H1 (cell line): ENCODE results near the gene APOC4. TPM values are rescaled to one million over a fixed set of nuclear protein-coding genes. Genes with fewer than 3 reads are reported as not detected.
"Not testable (repeated sequence)": the region's sequence is repeated elsewhere in the genome, so short reads cannot be mapped to it uniquely, and the experiment has no call there.

Experiments
- CTCF ChIA-PET: fragments of 300-600 bp; sonication (Branson Sonifier 250); formaldehyde crosslinking; loops from one replicate; lab custom pipeline; 2021; ENCODE audit not compliant: partially characterized antibody; lab: Charles Lee
- POLR2A ChIA-PET: fragments of 300-600 bp; sonication (Branson Sonifier 250); formaldehyde crosslinking; loops from one replicate; lab custom pipeline; 2021; ENCODE audit warnings: inconsistent platforms; ENCODE audit not compliant: partially characterized antibody; lab: Charles Lee
- DNase-seq, 2 experiments: peaks; one replicate each; pipeline versions ENCODE4 v3.0.0 to v3.0.0-alpha.2; 2010 to 2022; ENCODE audit warnings: low spot score in 2 of 2, low read depth in 1 of 2, mixed read lengths in 1 of 2
- FAIRE-seq: peaks from 2 replicates; lab custom pipeline; 2011; peaks lifted over from hg19 to GRCh38; lab: Jason Lieb, UNC
- H2AFZ ChIP-seq: 2 replicates; pipeline ENCODE4 v1.8.1; 2012; ENCODE audit warnings: low read length, inconsistent platforms
- H2AK5ac ChIP-seq: 2 replicates; pipeline ENCODE4 v1.6.1; 2013; ENCODE audit warnings: low read depth, low read length
- H2BK120ac ChIP-seq: replicated peaks from 2 replicates; pipeline ENCODE3; 2013; ENCODE audit warnings: low read depth, low read length, inconsistent platforms
- H2BK12ac ChIP-seq: 2 replicates; pipeline ENCODE4 v1.6.1; 2013; ENCODE audit warnings: low read depth, low read length
- H2BK15ac ChIP-seq: 2 replicates; pipeline ENCODE4 v1.6.1; 2013; ENCODE audit warnings: low read length
- H2BK20ac ChIP-seq: 2 replicates; pipeline ENCODE4 v1.6.1; 2013; ENCODE audit warnings: low read length
- H2BK5ac ChIP-seq: 2 replicates; pipeline ENCODE4 v1.6.1; 2013; ENCODE audit warnings: low read depth, low read length
- H3K14ac ChIP-seq: 2 replicates; pipeline ENCODE4 v1.6.1; 2013; ENCODE audit warnings: inconsistent platforms; ENCODE audit not compliant: insufficient read length
- H3K18ac ChIP-seq: 2 replicates; pipeline ENCODE4 v1.6.1; 2013; ENCODE audit warnings: low read length; ENCODE audit errors: extremely low read depth
- H3K23ac ChIP-seq: 2 replicates; pipeline ENCODE4 v1.6.1; 2013; ENCODE audit warnings: inconsistent platforms; ENCODE audit not compliant: insufficient read length
- H3K23me2 ChIP-seq: 2 replicates; pipeline ENCODE4 v1.6.1; 2013; ENCODE audit warnings: low read depth, low read length
- H3K27ac ChIP-seq: 2 replicates; pipeline ENCODE4 v1.6.1; 2011; ENCODE audit warnings: low read depth, low read length, inconsistent platforms
- H3K27me3 ChIP-seq, 4 experiments: replicated peaks in 1 of 4; 1 replicate in 1 of 4; 2 replicates in 3 of 4; pipeline versions ENCODE4 v1.6.1 to v1.8.1; 2011 to 2013; ENCODE audit warnings: low read length in 3 of 4, mild to moderate bottlenecking in 3 of 4, inconsistent platforms in 2 of 4, mixed read lengths in 2 of 4, moderate library complexity in 1 of 4; ENCODE audit not compliant: control insufficient read depth in 3 of 4, insufficient read depth in 3 of 4; ENCODE audit errors: extremely low read depth in 1 of 4
- H3K36me3 ChIP-seq, 4 experiments: 2 replicates each; pipeline versions ENCODE4 v1.6.1 to v1.8.1; 2011 to 2013; ENCODE audit warnings: mild to moderate bottlenecking in 4 of 4, low read length in 3 of 4, moderate library complexity in 2 of 4, control low read depth in 1 of 4, inconsistent platforms in 1 of 4; ENCODE audit not compliant: insufficient read depth in 4 of 4, control insufficient read depth in 2 of 4
- H3K4ac ChIP-seq: replicated peaks from 2 replicates; pipeline ENCODE3; 2013; ENCODE audit warnings: low read length, low read depth, mixed read lengths, inconsistent platforms; ENCODE audit not compliant: insufficient read length
- H3K4me1 ChIP-seq, 4 experiments: replicated peaks in 1 of 4; 1 replicate in 1 of 4; 2 replicates in 3 of 4; pipeline versions ENCODE4 v1.6.1 to v1.8.1; 2011 to 2013; ENCODE audit warnings: low read length in 3 of 4, inconsistent platforms in 2 of 4, mixed read lengths in 1 of 4; ENCODE audit not compliant: insufficient read depth in 4 of 4, control insufficient read depth in 3 of 4
- H3K4me2 ChIP-seq, 2 experiments: 2 replicates each; pipeline versions ENCODE4 v1.6.1 to v1.8.1; 2011 to 2013; ENCODE audit warnings: low read depth in 2 of 2, low read length in 2 of 2, control low read depth in 1 of 2, inconsistent platforms in 1 of 2, mild to moderate bottlenecking in 1 of 2; ENCODE audit not compliant: insufficient read depth in 1 of 2
- H3K4me3 ChIP-seq, 4 experiments: fragments of 200-600, 300-600 bp in 1 of 4; sonication (generic), shearing (Covaris generic), sonication (Bioruptor Twin) in 1 of 4; 2 replicates each; pipeline versions ENCODE4 v1.5.1 to v1.8.1; 2011 to 2016; ENCODE audit warnings: low read length in 4 of 4, low read depth in 3 of 4, control low read depth in 2 of 4, inconsistent platforms in 2 of 4, mild to moderate bottlenecking in 2 of 4, mixed read lengths in 1 of 4, moderate library complexity in 1 of 4; ENCODE audit not compliant: insufficient read depth in 2 of 4; ENCODE audit errors: extremely low read depth in 1 of 4
- H3K56ac ChIP-seq: replicated peaks from 2 replicates; pipeline ENCODE3; 2013; ENCODE audit warnings: low read depth, mild to moderate bottlenecking, mixed read lengths, low read length, inconsistent platforms; ENCODE audit not compliant: insufficient read length
- H3K79me1 ChIP-seq: 2 replicates; pipeline ENCODE4 v1.6.1; 2013; ENCODE audit warnings: low read depth, low read length, control low read depth
- H3K79me2 ChIP-seq, 2 experiments: 2 replicates each; pipeline versions ENCODE4 v1.6.1 to v1.8.1; 2012 to 2013; ENCODE audit warnings: low read length in 2 of 2, mild to moderate bottlenecking in 2 of 2, inconsistent platforms in 1 of 2; ENCODE audit not compliant: insufficient read depth in 2 of 2, control insufficient read depth in 1 of 2
- H3K9ac ChIP-seq, 4 experiments: replicated peaks in 1 of 4; 1 replicate in 1 of 4; 2 replicates in 3 of 4; pipeline versions ENCODE4 v1.6.1 to v1.8.1; 2011 to 2013; ENCODE audit warnings: low read depth in 3 of 4, low read length in 3 of 4, control low read depth in 2 of 4, mild to moderate bottlenecking in 2 of 4, moderate library complexity in 2 of 4, inconsistent platforms in 1 of 4; ENCODE audit errors: extremely low read depth in 1 of 4
- H3K9me3 ChIP-seq, 2 experiments: 2 replicates each; pipeline versions ENCODE4 v1.6.1 to v1.8.1; 2012 to 2013; ENCODE audit warnings: mild to moderate bottlenecking in 2 of 2, moderate library complexity in 2 of 2, control low read depth in 1 of 2, inconsistent platforms in 1 of 2, low read depth in 1 of 2, low read length in 1 of 2, mixed read lengths in 1 of 2; ENCODE audit not compliant: insufficient read depth in 2 of 2
- H4K20me1 ChIP-seq, 2 experiments: replicated peaks in 1 of 2; 2 replicates each; pipeline versions ENCODE3 to v1.8.1; 2011 to 2013; ENCODE audit warnings: inconsistent platforms in 2 of 2, low read length in 2 of 2, mild to moderate bottlenecking in 1 of 2; ENCODE audit not compliant: insufficient read depth in 2 of 2, control insufficient read depth in 1 of 2
- H4K5ac ChIP-seq: 2 replicates; pipeline ENCODE4 v1.6.1; 2013; ENCODE audit warnings: low read length, low read depth, mixed read lengths, inconsistent platforms; ENCODE audit not compliant: insufficient read length
- H4K8ac ChIP-seq: 2 replicates; pipeline ENCODE4 v1.8.0; 2013; ENCODE audit warnings: mild to moderate bottlenecking, moderate library complexity, low read length, inconsistent platforms; ENCODE audit not compliant: insufficient read depth; ENCODE audit errors: extremely low read depth
- H4K91ac ChIP-seq: replicated peaks from 2 replicates; pipeline ENCODE3; 2013; ENCODE audit warnings: low read length, mixed read lengths, inconsistent platforms; ENCODE audit not compliant: insufficient read length
- WGBS, 2 experiments: shearing (Covaris generic) in 1 of 2; methylation state at CpG; one replicate each; pipeline versions ENCODE4 v1.1.6 to v1.1.7; 2013 to 2015; ENCODE audit warnings: low lambda C conversion rate in 2 of 2, mixed read lengths in 2 of 2, inconsistent platforms in 1 of 2, low coverage in 1 of 2, missing lambda C conversion rate in 1 of 2; ENCODE audit not compliant: insufficient replicate concordance in 2 of 2, insufficient coverage in 1 of 2, insufficient read length in 1 of 2; ENCODE audit errors: extremely low coverage in 1 of 2, missing lambda C conversion rate in 1 of 2; 5-methylcytosine and 5-hydroxymethylcytosine counted together
- polyA plus RNA-seq, 7 experiments: library from polyadenylated mRNA; depleted of rRNA in 3 of 7; stranded (reverse) in 5 of 7; unstranded in 2 of 7; fragments of >200 nt in 5 of 7; fragments of 200-250 nt in 2 of 7; gene quantifications; 1 replicate in 5 of 7; 2 replicates in 1 of 7; 4 replicates in 1 of 7; pipeline versions ENCODE4 v1.2.1 to v1.2.3, GENCODE V29; 2011 to 2013; ENCODE audit warnings: missing spikeins in 2 of 7, mixed read lengths in 2 of 7
- total RNA-seq: library from RNA; stranded (reverse); fragmentation: NEBNext Ultra II Directional; extraction: Animal tissue kit (Norgen Biotek cat#: 25700); gene quantifications from 2 replicates; pipeline ENCODE4 v1.2.1, GENCODE V29; 2021

APOC4 gene
- total and polyA plus RNA-seq, 2 of the 8 experiments (the other 6 are each of a cell fraction or from before 2014, with no cell fraction given) = not detected

GRCh38 chr19:44911896-44912295 is 30.1 kb upstream of the APOC4 start:
- not testable (repeated sequence) for H4K91ac ChIP-seq, H3K23me2 ChIP-seq, H3K4ac ChIP-seq, H3K27me3 ChIP-seq, H4K8ac ChIP-seq, H2BK20ac ChIP-seq, H3K4me2 ChIP-seq, H3K56ac ChIP-seq, H2AK5ac ChIP-seq, H3K4me3 ChIP-seq, H3K79me2 ChIP-seq, H4K5ac ChIP-seq, H3K14ac ChIP-seq, H3K27ac ChIP-seq, H2BK5ac ChIP-seq, H3K79me1 ChIP-seq, H2BK12ac ChIP-seq, H3K23ac ChIP-seq, H2BK15ac ChIP-seq, H2AFZ ChIP-seq, H3K9ac ChIP-seq, FAIRE-seq, H3K9me3 ChIP-seq, H2BK120ac ChIP-seq, DNase-seq, H3K18ac ChIP-seq
- peaks cover 9 to 24% (median 18%) of the 10 kb centered on the region in 4 experiments; a peak in 7 of 8 replicates for H3K36me3 ChIP-seq
- peaks cover 4 to 17% (median 7%) of the 10 kb centered on the region in 4 experiments for H3K4me1 ChIP-seq
- H4K20me1 ChIP-seq = peaks cover 0 to 13% of the 10 kb centered on the region in 2 experiments
- POLR2A ChIA-PET = interaction anchor here (1.4 to 12.3 kb wide), 3 partner anchors 14 to 36 kb away, joined by 3 to 247 read pairs (median 4); partner anchors contain the start of gene TOMM40
- 96% methylated on average over 6 of the region's 6 CpGs; no CpG with 5 or more reads in 1 of the 2 experiments for WGBS, 2 experiments
- CTCF ChIA-PET = interaction anchor here (1.1 to 15.2 kb wide), 7 partner anchors 8 to 55 kb away, joined by 3 to 201 read pairs (median 5); partner anchors contain the start of genes APOC2 and CLPTM1
